IMR-90 (cell line): ENCODE data around the gene CCDC43. TPM values are rescaled to one million over a fixed set of nuclear protein-coding genes. Genes with fewer than 3 reads are reported as not detected.
"Not testable (repeated sequence)": the region's sequence is repeated elsewhere in the genome, so short reads cannot be mapped to it uniquely, and the experiment has no call there.

Experiments
- ATAC-seq: fragments of 200-7000 bp; cut with Tn5 transposase; 2 replicates; pipeline ENCODE4 v1.9.1; 2020; ENCODE audit warnings: low read depth, mild to moderate bottlenecking, moderate library complexity
- BruUV-seq: library from RNA; stranded (reverse); fragments of 400-500 nt; replicated peaks from 2 replicates; lab custom pipeline; 2021; lab: Mats Ljungman, UMichigan
- CTCF ChIA-PET: fragments of 300-600 bp; formaldehyde crosslinking; extraction: SDS; loops from one replicate; lab custom pipeline; 2021; ENCODE audit warnings: antibody characterized with exemption; lab: Yijun Ruan, JAX
- POLR2A ChIA-PET: fragments of 300-600 bp; sonication (Branson Sonifier 250); formaldehyde crosslinking; loops from one replicate; lab custom pipeline; 2022; ENCODE audit warnings: antibody characterized with exemption; ENCODE audit not compliant: unreplicated experiment; lab: Charles Lee
- DNase-seq: peaks from one replicate; pipeline ENCODE4 v3.0.0; 2013
- H2AFZ ChIP-seq: replicated peaks from 2 replicates; pipeline ENCODE3; 2013; ENCODE audit warnings: low read length, mild to moderate bottlenecking; ENCODE audit not compliant: poor library complexity
- H2AK5ac ChIP-seq: 2 replicates; pipeline ENCODE4 v1.6.1; 2013; ENCODE audit warnings: low read depth, low read length, inconsistent platforms
- H2AK9ac ChIP-seq: replicated peaks from 2 replicates; pipeline ENCODE3; 2013; ENCODE audit warnings: mild to moderate bottlenecking, low read depth, low read length, moderate library complexity; ENCODE audit not compliant: poor library complexity
- H2BK120ac ChIP-seq: 2 replicates; pipeline ENCODE4 v1.6.1; 2013; ENCODE audit warnings: low read depth, low read length, inconsistent platforms
- H2BK15ac ChIP-seq: 3 replicates; pipeline ENCODE4 v1.6.1; 2013; ENCODE audit warnings: low read depth, low read length, inconsistent platforms
- H2BK20ac ChIP-seq: 2 replicates; pipeline ENCODE4 v1.6.1; 2013; ENCODE audit warnings: low read depth, mild to moderate bottlenecking, inconsistent platforms, low read length, moderate library complexity
- H2BK5ac ChIP-seq: 2 replicates; pipeline ENCODE4 v1.6.1; 2013; ENCODE audit warnings: mild to moderate bottlenecking, low read depth, low read length, inconsistent platforms; ENCODE audit not compliant: poor library complexity, severe bottlenecking
- H3K14ac ChIP-seq: replicated peaks from 2 replicates; pipeline ENCODE4 v1.6.1; 2013; ENCODE audit warnings: low read depth, low read length, inconsistent platforms
- H3K18ac ChIP-seq: 2 replicates; pipeline ENCODE4 v1.6.1; 2013; ENCODE audit warnings: low read depth, low read length, control low read depth
- H3K23ac ChIP-seq: 2 replicates; pipeline ENCODE4 v1.6.1; 2013; ENCODE audit warnings: low read depth, low read length, inconsistent platforms
- H3K27ac ChIP-seq: 2 replicates; pipeline ENCODE4 v1.5.1; 2013; ENCODE audit warnings: mild to moderate bottlenecking, control low read depth, low read length; ENCODE audit not compliant: insufficient read depth
- H3K27me3 ChIP-seq: 2 replicates; pipeline ENCODE4 v1.6.1; 2013; ENCODE audit warnings: low read length; ENCODE audit not compliant: control insufficient read depth, insufficient read depth
- H3K36me3 ChIP-seq: 2 replicates; pipeline ENCODE4 v1.6.1; 2013; ENCODE audit warnings: low read length, mixed read lengths; ENCODE audit not compliant: control insufficient read depth, insufficient read depth
- H3K4ac ChIP-seq: 2 replicates; pipeline ENCODE4 v1.6.1; 2013; ENCODE audit warnings: low read depth, low read length, inconsistent platforms
- H3K4me1 ChIP-seq: 2 replicates; pipeline ENCODE4 v1.6.1; 2013; ENCODE audit warnings: low read length, mixed read lengths; ENCODE audit not compliant: control insufficient read depth, insufficient read depth
- H3K4me2 ChIP-seq: 2 replicates; pipeline ENCODE4 v1.6.1; 2013; ENCODE audit warnings: low read depth, mild to moderate bottlenecking, control low read depth, low read length, moderate library complexity
- H3K4me3 ChIP-seq: 2 replicates; pipeline ENCODE4 v1.5.1; 2013; ENCODE audit warnings: low read depth, mild to moderate bottlenecking, control low read depth, low read length, moderate library complexity; ENCODE audit not compliant: insufficient read depth
- H3K56ac ChIP-seq: 2 replicates; pipeline ENCODE4 v1.6.1; 2013; ENCODE audit warnings: low read length, inconsistent platforms; ENCODE audit not compliant: insufficient read depth; ENCODE audit errors: extremely low read depth
- H3K79me1 ChIP-seq, 2 experiments: 2 replicates each; pipeline ENCODE4 v1.6.1; 2013; ENCODE audit warnings: low read length in 2 of 2, inconsistent platforms in 1 of 2, low read depth in 1 of 2
- H3K9ac ChIP-seq: 2 replicates; pipeline ENCODE4 v1.6.1; 2013; ENCODE audit warnings: low read depth, low read length, control low read depth
- H3K9me1 ChIP-seq: 2 replicates; pipeline ENCODE4 v1.6.1; 2013; ENCODE audit warnings: low read length, inconsistent platforms; ENCODE audit not compliant: insufficient read depth
- H3K9me3 ChIP-seq: 2 replicates; pipeline ENCODE4 v1.6.1; 2013; ENCODE audit warnings: low read length; ENCODE audit not compliant: control insufficient read depth, insufficient read depth
- H4K20me1 ChIP-seq: 2 replicates; pipeline ENCODE4 v1.6.1; 2013; ENCODE audit warnings: low read length, inconsistent platforms; ENCODE audit not compliant: insufficient read depth
- H4K5ac ChIP-seq: 2 replicates; pipeline ENCODE4 v1.6.1; 2013; ENCODE audit warnings: mild to moderate bottlenecking, low read depth, low read length, control low read depth
- H4K8ac ChIP-seq, 2 experiments: 2 replicates each; pipeline ENCODE4 v1.6.1; 2013; ENCODE audit warnings: low read depth in 2 of 2, low read length in 2 of 2, control low read depth in 1 of 2, inconsistent platforms in 1 of 2
- H4K91ac ChIP-seq: 2 replicates; pipeline ENCODE4 v1.6.1; 2013; ENCODE audit warnings: low read depth, low read length, inconsistent platforms; ENCODE audit not compliant: insufficient read depth
- POLR2A ChIP-seq: IDR thresholded peaks from 2 replicates; pipeline ENCODE4 v1.6.1; 2012; ENCODE audit warnings: mild to moderate bottlenecking, low read depth, low read length
- RFX5 ChIP-seq: IDR thresholded peaks from 2 replicates; pipeline ENCODE4 v1.8.0; 2012; ENCODE audit warnings: low read depth, mild to moderate bottlenecking, low read length, moderate library complexity
- WGBS, 2 experiments: methylation state at CpG; one replicate each; pipeline versions ENCODE4 v1.1.5 to v1.1.7; 2013; ENCODE audit warnings: missing lambda C conversion rate in 2 of 2; ENCODE audit not compliant: insufficient read length in 1 of 2; ENCODE audit errors: extremely low coverage in 2 of 2; 5-methylcytosine and 5-hydroxymethylcytosine counted together
- dilution Hi-C: fragments of 300-500 bp; cut with HindIII; formaldehyde crosslinking; loops from one replicate; pipeline ENCODE4 v1.14.3; 2018; ENCODE audit warnings: low sequenced_read_pairs; ENCODE audit not compliant: unreplicated experiment
- in situ Hi-C: fragments of 300-500 bp; cut with MboI; formaldehyde crosslinking; loops from 3 replicates; pipeline ENCODE4 v1.14.3; 2019; ENCODE audit warnings: low sequenced_read_pairs, inconsistent platforms, mixed read lengths
- intact Hi-C: fragments of 100-400 bp; cut with micrococcal nuclease; formaldehyde crosslinking; loops from 2 replicates; pipeline ENCODE4 v1.10.0; 2022
- polyA plus RNA-seq, 3 experiments: library from polyadenylated mRNA; depleted of rRNA; stranded (reverse); fragments of >200 nt; gene quantifications; 2 replicates each; pipeline ENCODE4 v1.2.3, GENCODE V29; 2012; ENCODE audit warnings: low replicate concordance in 1 of 3
- total RNA-seq: library from RNA; depleted of rRNA; stranded (reverse); fragments of >200 nt; gene quantifications from 2 replicates; pipeline ENCODE4 v1.2.3, GENCODE V29; 2012
- TF ChIP-seq, protein P1 (sequence below): fragments of 150-350 bp; IDR thresholded peaks from 2 replicates; pipeline ENCODE4 v1.6.1; 2017; ENCODE audit warnings: mild to moderate bottlenecking, antibody characterized with exemption, low read length, low read depth

The CCDC43 gene
- total and polyA plus RNA-seq, 2 of the 4 experiments (the other 2 are of a cell fraction) = 11.3 to 20.8 TPM

DNA sequence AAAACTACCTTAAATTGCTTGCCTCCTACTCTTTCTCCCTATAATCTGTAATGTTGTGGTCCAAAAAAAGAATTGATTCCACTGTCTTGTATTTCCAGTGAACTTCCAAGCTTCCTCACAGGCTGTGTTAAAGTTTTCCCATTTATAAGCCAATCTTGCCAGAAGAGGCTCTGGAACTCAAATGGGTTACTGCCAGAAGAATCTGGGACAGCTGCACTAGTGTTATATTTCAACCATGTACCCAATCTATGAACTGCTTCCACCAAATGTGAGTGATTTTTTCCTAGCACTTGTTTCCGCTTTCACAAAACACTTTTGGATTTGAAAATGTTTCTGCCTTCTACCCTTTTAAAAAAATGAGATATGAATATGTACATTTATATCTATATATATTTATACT lies 1.8 kb downstream of the CCDC43 start:
- H2BK5ac ChIP-seq = no peak overlapping the region
- dilution Hi-C loops = no loop called here

DNA sequence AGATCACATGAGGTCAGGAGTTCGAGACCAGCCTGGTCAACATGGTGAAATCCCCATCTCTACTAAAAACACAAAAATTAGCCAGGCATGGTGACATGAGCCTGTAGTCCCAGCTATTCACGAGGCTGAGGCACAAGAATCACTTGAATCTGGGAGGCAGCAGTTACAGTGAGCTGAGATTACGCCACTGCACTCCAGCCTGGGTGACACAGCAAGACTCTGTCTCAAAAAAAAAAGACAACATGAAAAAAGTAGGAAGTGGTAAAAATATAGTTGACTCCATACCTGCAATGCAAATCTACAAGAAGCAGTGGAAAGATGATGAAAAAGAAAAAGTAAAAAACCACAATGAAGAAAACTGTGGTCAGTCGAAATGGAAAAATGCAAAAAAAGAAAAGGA lies 6.3 kb downstream of the CCDC43 start:
- H3K27ac ChIP-seq, H3K4me3 ChIP-seq, ATAC-seq, intact Hi-C loops, H2BK120ac ChIP-seq, H4K8ac ChIP-seq, H2AK9ac ChIP-seq, H4K20me1 ChIP-seq, H2BK20ac ChIP-seq, CTCF ChIA-PET, H2AFZ ChIP-seq, H2BK5ac ChIP-seq, H3K4ac ChIP-seq, H3K23ac ChIP-seq, H3K9me1 ChIP-seq, H2AK5ac ChIP-seq, H3K27me3 ChIP-seq, H3K18ac ChIP-seq, H2BK15ac ChIP-seq, H3K4me1 ChIP-seq, in situ Hi-C loops, H3K14ac ChIP-seq, H3K56ac ChIP-seq, H3K9me3 ChIP-seq, H3K4me2 ChIP-seq, BruUV-seq, POLR2A ChIA-PET, H3K9ac ChIP-seq, H4K5ac ChIP-seq, DNase-seq, dilution Hi-C loops, H4K91ac ChIP-seq: not testable (repeated sequence)
- Histone ChIP-seq H3K36me3 (peaks cover 14% of the 10 kb centered on the region), H3K79me1 (peaks cover 9 to 36% of the 10 kb centered on the region in 2 experiments)
- no CpG with 5 or more reads among the region's 4 CpGs for WGBS, 2 experiments

More for the DNA sequence above, 1.8 kb downstream of the CCDC43 start:
- BruUV-seq = no TSS peak
- Histone ChIP-seq H3K9me1 (peaks cover 8% of the 10 kb centered on the region; the same call in 1 of the 2 replicates), H2BK120ac (no peak overlapping the region), H3K9ac (no peak overlapping the region), H3K27me3 (no peaks in the 10 kb centered on the region), H3K4me3 (no peak overlapping the region), H3K23ac (no peak overlapping the region), H4K8ac (no peak overlapping the region), H3K56ac (no peak overlapping the region), H4K20me1 (no peaks in the 10 kb centered on the region), H3K14ac (no peak overlapping the region), H4K91ac (no peak overlapping the region), H3K4ac (no peak overlapping the region), H4K5ac (no peak overlapping the region), H3K36me3 (no peaks in the 10 kb centered on the region; the same call in 1 of the 2 replicates), H3K4me1 (0 out of 2 replicates have a peak, but pooled peaks cover 3% of the 10 kb centered on the region), H3K4me2 (no peak overlapping the region), H3K9me3 (no peaks in the 10 kb centered on the region), H2BK20ac (no peak overlapping the region), H3K27ac (no peak overlapping the region), H3K18ac (no peak overlapping the region), H2BK15ac (no peak overlapping the region), H2AK9ac (no peak overlapping the region), H2AK5ac (no peak overlapping the region), H3K79me1 (peaks cover 15 to 50% of the 10 kb centered on the region in 2 experiments), H2AFZ (no peak overlapping the region)
- in situ Hi-C loops = no loop called here
- POLR2A ChIA-PET = no interaction called here
- CTCF ChIA-PET = interaction anchor here (0.7 kb wide), 1 partner anchor 333 kb away, joined by 4 read pairs; no protein-coding TSS in a partner anchor
- DNase-seq (no peak), ATAC-seq (no peak)
- intact Hi-C loops = no loop called here
- WGBS, 2 experiments = no CpG with 5 or more reads among the region's 1 CpG
- TF ChIP-seq POLR2A = no peak
- no peak for TF ChIP-seq RFX5
- TF ChIP-seq, protein P1, sequence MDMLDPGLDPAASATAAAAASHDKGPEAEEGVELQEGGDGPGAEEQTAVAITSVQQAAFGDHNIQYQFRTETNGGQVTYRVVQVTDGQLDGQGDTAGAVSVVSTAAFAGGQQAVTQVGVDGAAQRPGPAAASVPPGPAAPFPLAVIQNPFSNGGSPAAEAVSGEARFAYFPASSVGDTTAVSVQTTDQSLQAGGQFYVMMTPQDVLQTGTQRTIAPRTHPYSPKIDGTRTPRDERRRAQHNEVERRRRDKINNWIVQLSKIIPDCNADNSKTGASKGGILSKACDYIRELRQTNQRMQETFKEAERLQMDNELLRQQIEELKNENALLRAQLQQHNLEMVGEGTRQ = no peak
